Activated CD4-positive, alpha-beta T cell treated with anti-CD3 and anti-CD28 coated beads, Interleukin-10, Interleukin-2, amounts not matched to agents 100 ng/mL and 50 ng/mL, durations not matched to agents 16 hours and 8 hours (primary cell): ENCODE data around the gene TIMM50.
"Not testable (repeated sequence)": the region's sequence is repeated elsewhere in the genome, so short reads cannot be mapped to it uniquely, and the experiment has no call there.

Source experiments
- DNase-seq: peaks from one replicate; pipeline ENCODE4 v3.0.0-alpha.2; 2020

TIMM50 gene

GRCh38 chr19:39470724-39471339, 9.8 kb upstream of the TIMM50 start:
- DNase-seq: no peak

GRCh38 chr19:39471756-39472536, 8.7 kb upstream of the TIMM50 start:
- DNase-seq: no peak

- no peak for DNase-seq
These were observed 7.7 kb upstream of the TIMM50 start for GRCh38 chr19:39472746-39473442.

GRCh38 chr19:39473443-39473960, 7.1 kb upstream of the TIMM50 start:
- no peak for DNase-seq

- DNase-seq: peak; percentile 66
These were observed 6.5 kb upstream of the TIMM50 start for GRCh38 chr19:39474139-39474620.

- no peak for DNase-seq
These were observed 4.9 kb upstream of the TIMM50 start for GRCh38 chr19:39475748-39476147.

- DNase-seq: not testable (repeated sequence)
These were observed 1.3 kb upstream of the TIMM50 start for GRCh38 chr19:39479319-39479801.

GRCh38 chr19:39479916-39480315, 722 bp upstream of the TIMM50 start:
- no peak for DNase-seq

- DNase-seq: no peak
These were observed 549 bp downstream of the TIMM50 start for GRCh38 chr19:39481229-39481545.

GRCh38 chr19:39481676-39482075, 1.0 kb downstream of the TIMM50 start:
- DNase-seq: no peak

- DNase-seq: no peak
These were observed 2.5 kb downstream of the TIMM50 start for GRCh38 chr19:39483141-39483540.

GRCh38 chr19:39489756-39490155, 9.1 kb downstream of the TIMM50 start:
- DNase-seq: no peak

GRCh38 chr19:39492225-39492624, 11.6 kb downstream of the TIMM50 start:
- no peak for DNase-seq

- DNase-seq: no peak
These were observed 12.2 kb downstream of the TIMM50 start for GRCh38 chr19:39492788-39493187.

GRCh38 chr19:39494661-39495060, 14.0 kb downstream of the TIMM50 start:
- no peak for DNase-seq

- DNase-seq: no peak
These were observed 15.4 kb downstream of the TIMM50 start for GRCh38 chr19:39496063-39496462.

- DNase-seq: no peak
These were observed 17.0 kb downstream of the TIMM50 start for GRCh38 chr19:39497701-39497995.

- DNase-seq: peak; percentile 25
These were observed 17.6 kb downstream of the TIMM50 start for GRCh38 chr19:39497996-39498797.

GRCh38 chr19:39498798-39499642, 18.4 kb downstream of the TIMM50 start, which contains the start of gene DLL3:
Gene DLL3 (plus strand): TSS chr19:39498947. CDS start chr19:39498975, 28 bp downstream.
- DNase-seq: no peak

- no peak for DNase-seq
These were observed 19.3 kb downstream of the TIMM50 start for GRCh38 chr19:39499932-39500331.

- DNase-seq: no peak
These were observed 19.9 kb downstream of the TIMM50 start for GRCh38 chr19:39500543-39500942.

- DNase-seq: no peak
These were observed 20.7 kb downstream of the TIMM50 start for GRCh38 chr19:39501340-39501739.
